ENCODE data around the gene HSD17B1. TPM values are rescaled to one million over a fixed set of nuclear protein-coding genes. Genes with fewer than 3 reads are reported as not detected.

The HSD17B1 gene
- total RNA-seq, 1 donor from 2014 or later = 1.1 TPM

GRCh38 chr17:42564815-42565522, 12.2 kb downstream of the HSD17B1 start:
- no peak for DNase-seq (ENCODE audit: extremely low read depth, low read depth, low spot score)

- DNase-seq (ENCODE audit: extremely low read depth, low read depth, low spot score) = no peak
These were observed 12.9 kb downstream of the HSD17B1 start for GRCh38 chr17:42565523-42566214.

- DNase-seq (ENCODE audit: extremely low read depth, low read depth, low spot score) = no peak
These were observed 13.6 kb downstream of the HSD17B1 start for GRCh38 chr17:42566215-42566882.

- no peak for DNase-seq (ENCODE audit: extremely low read depth, low read depth, low spot score)
These were observed 14.3 kb downstream of the HSD17B1 start, which contains the start of gene MLX for GRCh38 chr17:42566883-42567573. TSS of gene MLX (plus strand) at chr17:42567100. CDS start at chr17:42567125, 25 bp downstream.

GRCh38 chr17:42568341-42569111, 15.8 kb downstream of the HSD17B1 start:
- no peak for DNase-seq (ENCODE audit: extremely low read depth, low read depth, low spot score)

- DNase-seq (ENCODE audit: extremely low read depth, low read depth, low spot score) = no peak
These were observed 18.9 kb downstream of the HSD17B1 start for GRCh38 chr17:42571435-42572225.

- no peak for DNase-seq (ENCODE audit: extremely low read depth, low read depth, low spot score)
These were observed 20.4 kb downstream of the HSD17B1 start for GRCh38 chr17:42573095-42573494.

- DNase-seq (ENCODE audit: extremely low read depth, low read depth, low spot score) = no peak
These were observed 21.7 kb downstream of the HSD17B1 start for GRCh38 chr17:42574463-42574862.

- DNase-seq (ENCODE audit: extremely low read depth, low read depth, low spot score) = no peak
These were observed 24.4 kb downstream of the HSD17B1 start for GRCh38 chr17:42577140-42577531.

GRCh38 chr17:42577532-42578281, 25.0 kb downstream of the HSD17B1 start, which contains the start of gene PSMC3IP:
TSS of gene PSMC3IP (minus strand) at chr17:42577729. CDS start at chr17:42577686, 43 bp downstream.
- DNase-seq (ENCODE audit: extremely low read depth, low read depth, low spot score) = peak; percentile 68

- DNase-seq (ENCODE audit: extremely low read depth, low read depth, low spot score) = no peak
These were observed 25.7 kb downstream of the HSD17B1 start for GRCh38 chr17:42578282-42578869.

GRCh38 chr17:42579794-42580551, 27.2 kb downstream of the HSD17B1 start:
- DNase-seq (ENCODE audit: extremely low read depth, low read depth, low spot score) = no peak

- DNase-seq (ENCODE audit: extremely low read depth, low read depth, low spot score) = no peak
These were observed 29.1 kb downstream of the HSD17B1 start for GRCh38 chr17:42581744-42582270.

- no peak for DNase-seq (ENCODE audit: extremely low read depth, low read depth, low spot score)
These were observed 32.2 kb downstream of the HSD17B1 start for GRCh38 chr17:42584880-42585279.

- no peak for DNase-seq (ENCODE audit: extremely low read depth, low read depth, low spot score)
These were observed 32.6 kb downstream of the HSD17B1 start for GRCh38 chr17:42585353-42585752.

- DNase-seq (ENCODE audit: extremely low read depth, low read depth, low spot score) = no peak
These were observed 33.9 kb downstream of the HSD17B1 start for GRCh38 chr17:42586514-42587230.

GRCh38 chr17:42590886-42591285, 38.2 kb downstream of the HSD17B1 start:
- DNase-seq (ENCODE audit: extremely low read depth, low read depth, low spot score) = no peak

Measured in glomerular endothelial cell (primary cell).